GM19043 (cell line): ENCODE results near the gene MAN1B1.
"Not testable (repeated sequence)": the region's sequence is repeated elsewhere in the genome, so short reads cannot be mapped to it uniquely, and the experiment has no call there.

Experiments
- ATAC-seq: cut with Tn5 transposase; IDR thresholded peaks from one replicate; pipeline ENCODE4 v1.9.1; 2021; ENCODE audit warnings: low read depth; ENCODE audit not compliant: unreplicated experiment

Gene MAN1B1

DNA sequence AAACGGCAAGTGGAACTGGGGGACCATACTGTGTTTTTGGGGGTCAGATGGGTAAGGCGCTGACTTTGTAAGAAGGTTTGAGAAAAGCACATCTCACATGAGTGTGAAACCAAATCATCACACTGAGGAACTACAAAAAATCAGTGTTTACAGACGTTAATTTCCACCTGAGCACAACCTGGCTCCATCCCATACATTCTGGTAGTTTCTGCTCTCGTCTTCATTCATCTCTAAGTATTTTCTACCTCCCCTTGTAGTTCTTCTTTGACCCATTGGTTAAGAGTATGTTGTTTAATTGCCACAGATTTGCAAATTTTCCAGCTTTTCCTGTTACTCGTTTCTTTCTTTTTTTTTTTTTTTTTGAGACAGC is 36.7 kb downstream of the MAN1B1 start:
- ATAC-seq, result no peak

GRCh38 chr9:137123952-137124462 is 37.2 kb downstream of the MAN1B1 start:
- not testable (repeated sequence) for ATAC-seq

DNA sequence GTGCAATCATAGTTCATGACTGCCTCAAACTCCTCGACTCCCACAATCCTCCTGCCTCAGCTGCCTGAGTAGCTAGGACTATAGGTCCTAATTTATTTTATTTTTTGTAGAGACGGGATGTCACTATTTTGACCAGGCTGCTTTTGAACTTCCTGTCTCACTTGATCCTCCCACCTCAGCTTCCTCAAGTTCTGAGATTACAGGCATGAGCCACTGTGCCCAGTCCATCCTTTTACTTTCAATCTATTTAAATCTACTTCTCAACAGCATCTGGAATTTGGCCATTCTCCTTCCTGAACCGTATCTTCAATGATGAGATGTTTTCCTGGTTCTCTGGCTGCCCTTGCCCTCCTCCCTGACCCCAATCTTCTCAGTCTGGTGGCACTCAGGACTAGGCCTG is 40.0 kb downstream of the MAN1B1 start:
- ATAC-seq, result no peak

DNA sequence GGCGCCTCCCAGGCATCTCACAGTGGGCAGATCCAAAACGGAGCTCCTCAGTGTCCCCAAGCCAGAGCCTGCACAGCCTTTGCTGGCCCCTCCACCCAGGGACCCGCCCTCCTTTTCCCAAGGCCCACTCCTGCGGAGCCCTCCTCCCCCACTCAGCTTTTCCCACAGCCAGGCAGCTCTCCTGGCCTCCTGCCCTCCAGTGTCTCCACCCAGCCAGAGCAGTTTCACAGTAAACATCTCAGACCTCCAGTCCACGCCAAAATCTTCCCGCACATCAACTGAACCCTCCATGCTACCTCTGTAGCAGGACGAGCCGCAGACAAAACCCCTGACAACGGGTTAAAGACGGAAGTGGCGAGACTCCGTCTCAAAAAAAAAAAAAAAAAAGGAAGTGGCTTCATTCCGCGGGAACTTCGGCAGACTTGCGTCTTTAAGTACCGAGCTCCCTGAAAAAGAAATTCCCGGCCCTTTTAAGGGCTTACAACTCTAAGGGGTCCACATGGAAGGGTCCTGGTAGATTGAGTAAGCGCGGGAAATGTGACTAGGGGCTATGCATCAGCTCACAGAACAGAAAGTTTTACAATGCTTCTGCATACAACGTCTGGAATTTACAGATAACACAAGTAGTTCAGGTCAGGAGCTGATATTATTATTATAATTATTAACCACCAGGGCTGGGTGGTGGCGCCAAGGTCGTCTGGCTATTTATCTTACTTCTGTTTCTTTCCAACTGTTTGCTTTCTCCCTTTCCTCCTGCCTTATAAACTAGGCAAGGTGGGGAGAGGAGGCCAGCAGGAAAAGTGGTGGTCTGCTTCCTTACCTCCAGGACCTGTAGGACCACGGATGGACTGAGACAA is 40.7 kb downstream of the MAN1B1 start:
- ATAC-seq, result no peak

- ATAC-seq, result no peak
These were observed 41.5 kb downstream of the MAN1B1 start for GRCh38 chr9:137128158-137128861.

DNA sequence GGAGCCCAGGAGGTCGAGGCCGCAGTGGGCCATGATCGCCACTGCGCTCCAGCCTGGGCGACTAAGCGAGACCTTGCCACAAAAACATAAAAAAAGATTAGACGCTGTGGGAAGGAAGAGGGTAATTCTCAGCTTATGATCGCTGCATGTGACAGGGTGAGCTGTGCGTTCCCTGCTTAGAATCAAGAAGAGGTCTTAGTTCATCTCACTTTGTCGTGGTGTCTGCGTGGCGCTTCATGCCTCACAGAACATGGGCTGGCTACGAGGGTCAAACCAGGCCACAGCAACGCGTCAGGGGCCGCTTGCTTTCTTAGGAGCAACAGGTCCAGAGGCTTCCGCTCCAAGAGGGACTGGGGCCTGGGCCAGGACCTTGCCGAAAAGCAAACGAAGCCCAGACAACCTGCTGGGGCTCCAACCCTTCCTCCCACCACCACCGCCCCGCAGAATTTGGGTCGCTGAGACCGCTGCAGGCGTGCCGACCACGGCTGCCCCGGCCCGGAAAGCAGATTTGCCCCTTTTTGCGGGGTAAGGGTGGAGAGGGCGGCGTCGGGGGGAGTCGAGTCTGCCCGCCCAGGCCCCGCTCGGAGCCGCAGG is 42.2 kb downstream of the MAN1B1 start:
- no peak for ATAC-seq

GRCh38 chr9:137129456-137130175 is 42.8 kb downstream of the MAN1B1 start:
- ATAC-seq, result peak; percentile 83

GRCh38 chr9:137130176-137130755 is 43.5 kb downstream of the MAN1B1 start:
- ATAC-seq, result no peak

GRCh38 chr9:137134191-137134590 is 47.4 kb downstream of the MAN1B1 start:
- ATAC-seq, result no peak

GRCh38 chr9:137135154-137135553 is 48.4 kb downstream of the MAN1B1 start:
- ATAC-seq, result not testable (repeated sequence)

GRCh38 chr9:137136261-137136880 is 49.6 kb downstream of the MAN1B1 start:
- no peak for ATAC-seq

- ATAC-seq, result no peak
These were observed 50.3 kb downstream of the MAN1B1 start for GRCh38 chr9:137136881-137137607.

DNA sequence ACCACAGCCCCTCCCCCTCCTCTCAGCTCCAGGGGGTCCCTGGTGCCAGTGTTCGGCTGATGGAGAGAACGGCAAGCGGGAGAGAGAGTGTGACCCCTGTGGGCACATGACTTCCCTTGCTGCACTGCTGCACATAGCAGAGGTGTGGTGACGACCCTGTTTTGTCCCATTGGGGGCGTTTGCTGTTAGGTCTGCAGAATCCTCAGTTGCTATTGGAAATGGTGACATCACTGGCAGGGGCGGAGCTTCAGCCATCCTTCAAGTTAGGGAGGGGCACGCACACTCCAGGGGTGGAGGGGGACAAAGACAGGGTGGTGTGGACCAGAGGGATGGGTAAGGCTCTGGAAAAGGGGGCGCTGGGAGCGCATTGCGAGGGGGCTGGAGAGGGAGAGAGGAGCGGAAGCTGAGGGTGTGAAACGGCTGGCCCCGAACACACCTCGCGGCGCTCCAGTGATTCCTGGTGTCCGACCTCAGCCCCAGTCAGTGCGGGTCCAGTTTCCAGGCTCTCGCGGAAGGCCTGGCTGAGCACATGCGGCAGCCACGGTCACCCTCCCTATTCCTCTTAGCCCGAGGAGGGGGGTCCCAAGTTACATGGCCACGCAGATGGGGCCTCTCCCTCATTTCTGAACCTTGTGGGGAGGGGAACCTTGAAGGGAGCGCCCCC is 51.4 kb downstream of the MAN1B1 start:
- ATAC-seq, result no peak

DNA sequence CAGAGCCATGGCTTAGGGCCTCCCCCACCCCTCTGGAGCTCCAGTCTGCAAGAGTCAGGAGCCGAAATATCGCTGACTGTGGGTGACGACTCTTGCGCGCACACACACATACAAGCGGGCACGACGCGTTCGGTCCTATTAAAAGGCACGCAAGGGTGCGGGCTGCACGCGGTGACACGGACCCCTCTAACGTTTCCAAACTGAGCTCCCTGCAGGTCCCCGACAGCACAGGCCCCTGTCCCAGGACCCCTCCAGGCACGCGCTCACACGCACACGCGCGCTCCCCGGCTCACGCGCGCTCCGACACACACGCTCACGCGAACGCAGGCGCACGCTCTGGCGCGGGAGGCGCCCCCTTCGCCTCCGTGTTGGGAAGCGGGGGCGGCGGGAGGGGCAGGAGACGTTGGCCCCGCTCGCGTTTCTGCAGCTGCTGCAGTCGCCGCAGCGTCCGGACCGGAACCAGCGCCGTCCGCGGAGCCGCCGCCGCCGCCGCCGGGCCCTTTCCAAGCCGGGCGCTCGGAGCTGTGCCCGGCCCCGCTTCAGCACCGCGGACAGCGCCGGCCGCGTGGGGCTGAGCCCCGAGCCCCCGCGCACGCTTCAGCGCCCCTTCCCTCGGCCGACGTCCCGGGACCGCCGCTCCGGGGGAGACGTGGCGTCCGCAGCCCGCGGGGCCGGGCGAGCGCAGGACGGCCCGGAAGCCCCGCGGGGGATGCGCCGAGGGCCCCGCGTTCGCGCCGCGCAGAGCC is 52.1 kb downstream of the MAN1B1 start, which contains the start of gene GRIN1:
Gene GRIN1, plus strand, starts transcription at position 433 of the 746 bp plus-strand sequence. CDS start 333 bp downstream, outside the sequence.
- no peak for ATAC-seq

GRCh38 chr9:137139468-137140150 is 52.8 kb downstream of the MAN1B1 start:
- ATAC-seq, result no peak

GRCh38 chr9:137140151-137141012 is 53.6 kb downstream of the MAN1B1 start:
- ATAC-seq, result no peak
